OCI-LY7 (cell line): ENCODE data around the gene TM9SF1. TPM values are rescaled to one million over a fixed set of nuclear protein-coding genes. Genes with fewer than 3 reads are reported as not detected.

Experiments used
- BruUV-seq: library from RNA; stranded (reverse); fragments of 400-500 nt; replicated peaks from 2 replicates; lab custom pipeline; 2021; lab: Mats Ljungman, UMichigan
- CTCF ChIA-PET: fragments of 300-600 bp; sonication (Branson Sonifier 250); formaldehyde crosslinking; loops from one replicate; lab custom pipeline; 2022; ENCODE audit warnings: antibody characterized with exemption; ENCODE audit not compliant: unreplicated experiment; lab: Charles Lee
- POLR2A ChIA-PET: fragments of 300-600 bp; sonication (Branson Sonifier 250); formaldehyde crosslinking; loops from one replicate; lab custom pipeline; 2022; ENCODE audit warnings: antibody characterized with exemption; lab: Charles Lee
- DNase-seq: peaks from one replicate; pipeline ENCODE4 v3.0.0-alpha.2; 2015; ENCODE audit warnings: low spot score
- H2AFZ ChIP-seq: fragments of 200-600 bp; sonication (generic), shearing (Covaris generic); 2 replicates; pipeline ENCODE4 v1.6.1; 2014; ENCODE audit warnings: mild to moderate bottlenecking, antibody characterized with exemption, low read length, moderate library complexity
- H3K27ac ChIP-seq: fragments of 200-600 bp; sonication (generic); 2 replicates; pipeline ENCODE4 v1.5.1; 2014; ENCODE audit warnings: mixed run types, low read depth, mild to moderate bottlenecking, moderate library complexity, low read length, inconsistent platforms; ENCODE audit not compliant: poor library complexity, severe bottlenecking
- H3K36me3 ChIP-seq: fragments of 200-600 bp; sonication (generic); 2 replicates; pipeline ENCODE4 v1.6.1; 2014; ENCODE audit warnings: mild to moderate bottlenecking, antibody characterized with exemption, low read length, moderate library complexity, mixed read lengths; ENCODE audit not compliant: insufficient read depth
- H3K4me1 ChIP-seq: fragments of 200-600 bp; sonication (generic); 2 replicates; pipeline ENCODE4 v1.5.1; 2014; ENCODE audit warnings: mild to moderate bottlenecking, low read length; ENCODE audit not compliant: insufficient read depth, poor library complexity, severe bottlenecking
- H3K4me2 ChIP-seq: fragments of 200-600 bp; sonication (generic); 2 replicates; pipeline ENCODE4 v1.6.1; 2014; ENCODE audit warnings: mild to moderate bottlenecking, low read length
- H3K4me3 ChIP-seq: fragments of 200-600 bp; sonication (generic); 2 replicates; pipeline ENCODE4 v1.5.1; 2014; ENCODE audit warnings: mild to moderate bottlenecking, low read depth, low read length; ENCODE audit not compliant: poor library complexity, severe bottlenecking
- H3K79me2 ChIP-seq: fragments of 200-600 bp; sonication (generic); 2 replicates; pipeline ENCODE4 v1.6.1; 2016; ENCODE audit warnings: low read depth, mild to moderate bottlenecking, low read length, moderate library complexity, mixed read lengths; ENCODE audit not compliant: insufficient read depth
- H3K9me2 ChIP-seq: fragments of 200-600 bp; sonication (generic); 2 replicates; pipeline ENCODE4 v1.6.1; 2016; ENCODE audit warnings: mild to moderate bottlenecking, low read length, mixed read lengths; ENCODE audit not compliant: insufficient read depth
- H3K9me3 ChIP-seq: fragments of 200-600 bp; sonication (generic); 2 replicates; pipeline ENCODE4 v1.6.1; 2014; ENCODE audit warnings: mild to moderate bottlenecking, mixed run types, low read length, mixed read lengths
- H4K20me1 ChIP-seq: fragments of 200-600 bp; sonication (generic); 2 replicates; pipeline ENCODE4 v1.6.1; 2014; ENCODE audit warnings: mild to moderate bottlenecking, antibody characterized with exemption, low read length, moderate library complexity, mixed read lengths; ENCODE audit not compliant: insufficient read depth
- CTCF ChIP-seq: fragments of 200-600 bp; sonication (generic); conservative IDR thresholded peaks from 2 replicates; pipeline ENCODE4 v1.5.1; 2014; ENCODE audit warnings: mild to moderate bottlenecking, antibody characterized with exemption, low read length, moderate library complexity, mixed read lengths
- EZH2phosphoT487 ChIP-seq: fragments of 200-600 bp; sonication (generic); IDR thresholded peaks from 2 replicates; pipeline ENCODE4 v1.6.1; 2018; ENCODE audit warnings: low read depth, borderline replicate concordance, mild to moderate bottlenecking, mixed run types, antibody characterized with exemption, low read length, moderate library complexity, mixed read lengths
- intact Hi-C: fragments of 100-400 bp; cut with micrococcal nuclease; formaldehyde crosslinking; loops from one replicate; pipeline ENCODE4 v1.10.0; 2022; ENCODE audit not compliant: unreplicated experiment
- total RNA-seq, 2 experiments: library from RNA; depleted of rRNA in 1 of 2; stranded (reverse); fragments of >200 nt in 1 of 2; shearing (Covaris generic) in 1 of 2; gene quantifications; 2 replicates each; pipeline ENCODE4 v1.2.3, GENCODE V29; 2014 to 2022

The TM9SF1 gene
- total RNA-seq, 2 experiments from 2014 or later = 23.4 to 27.8 TPM

DNA sequence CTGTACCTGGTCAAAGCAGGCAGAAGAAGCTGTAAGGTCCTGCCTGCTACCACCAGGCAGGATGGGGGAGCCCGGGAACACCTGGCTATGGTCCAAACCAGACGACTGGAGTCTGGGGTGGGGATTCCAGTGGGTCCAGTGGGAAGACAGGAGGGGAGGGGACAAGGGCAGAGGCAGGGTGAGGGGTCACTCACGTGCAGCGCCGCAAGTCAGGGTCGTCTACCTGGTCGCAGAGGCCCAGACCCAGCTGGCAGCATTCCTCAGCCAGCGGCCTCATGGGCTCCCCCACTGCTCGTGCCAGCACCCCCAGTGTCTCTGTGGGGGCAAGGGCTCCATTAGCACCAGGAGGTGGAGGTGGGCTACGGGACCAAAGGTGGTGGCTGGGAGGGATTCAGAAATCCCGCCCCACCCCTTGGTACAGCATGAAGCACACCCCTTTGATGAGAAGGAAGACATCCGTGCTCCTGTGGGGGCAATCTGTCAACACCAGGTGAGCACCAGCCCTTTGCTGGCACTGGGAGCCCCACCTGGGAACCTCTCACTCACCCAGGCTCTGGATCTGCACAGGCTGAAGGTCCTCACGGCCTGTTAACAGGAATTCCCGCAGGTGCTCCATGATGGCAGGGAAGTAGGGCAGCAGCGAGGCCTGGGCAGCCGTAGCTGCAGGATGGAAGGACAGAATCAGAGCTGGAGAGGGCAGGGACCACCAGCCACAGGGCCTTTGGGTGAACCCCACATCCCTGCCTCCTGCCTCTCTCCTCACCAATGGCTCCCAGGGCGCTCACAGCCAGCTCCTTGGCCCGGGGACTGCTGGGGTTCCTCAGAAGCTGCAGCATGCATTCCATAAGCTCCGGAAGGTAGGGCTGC is 10.9 kb downstream of the TM9SF1 start:
- no peak overlapping the region for H2AFZ ChIP-seq
- H4K20me1 ChIP-seq = no peaks in the 10 kb centered on the region
- DNase-seq = no peak
- TF ChIP-seq CTCF (no peak), EZH2phosphoT487 (no peak)
- peaks cover 11% of the 10 kb centered on the region; the same call in 1 of the 2 replicates for H3K79me2 ChIP-seq
- H3K9me3 ChIP-seq = no peaks in the 10 kb centered on the region
- peaks cover 15% of the 10 kb centered on the region for H3K4me1 ChIP-seq
- no peak overlapping the region for H3K4me3 ChIP-seq
- H3K27ac ChIP-seq = no peak overlapping the region
- no peak overlapping the region for H3K4me2 ChIP-seq
- H3K36me3 ChIP-seq = peaks cover 74% of the 10 kb centered on the region
- BruUV-seq = no TSS peak
- intact Hi-C loops = no loop called here
- no peaks in the 10 kb centered on the region for H3K9me2 ChIP-seq
- POLR2A ChIA-PET = interaction anchor here (0.7 kb wide), 1 partner anchor 261 kb away, joined by 3 read pairs; no protein-coding TSS in a partner anchor
- CTCF ChIA-PET = no interaction called here

DNA sequence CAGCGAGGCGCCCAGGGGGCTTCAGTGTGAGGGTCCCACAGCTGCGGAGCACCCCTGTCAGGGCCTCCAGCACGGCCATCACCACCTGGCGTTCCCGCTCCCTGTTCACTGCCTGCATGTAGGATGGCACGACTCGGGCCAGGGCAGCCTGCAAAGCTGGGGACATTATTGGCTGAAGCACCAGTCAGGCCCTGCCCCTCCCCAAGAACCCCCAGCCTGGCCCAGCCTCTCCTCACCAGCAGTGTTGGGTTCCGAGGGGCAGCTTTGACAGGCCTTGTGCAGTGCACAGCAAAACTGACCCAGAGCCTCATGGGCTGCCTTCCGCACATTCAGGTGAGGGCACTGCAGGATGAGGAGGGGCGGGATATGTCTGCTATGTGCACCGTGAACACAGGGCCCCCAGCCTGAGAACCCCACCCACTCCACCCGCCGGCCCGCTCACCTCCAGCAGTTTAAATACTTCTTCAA is 12.2 kb downstream of the TM9SF1 start:
- H3K79me2 ChIP-seq = peaks cover 11% of the 10 kb centered on the region; the same call in 1 of the 2 replicates
- no TSS peak for BruUV-seq
- no peak overlapping the region for H3K27ac ChIP-seq
- POLR2A ChIA-PET = no interaction called here
- H3K36me3 ChIP-seq = peaks cover 86% of the 10 kb centered on the region
- DNase-seq = no peak
- peaks cover 9% of the 10 kb centered on the region for H3K4me1 ChIP-seq
- H3K9me2 ChIP-seq = no peaks in the 10 kb centered on the region
- intact Hi-C loops = no loop called here
- CTCF ChIA-PET = no interaction called here
- H3K4me3 ChIP-seq = no peak overlapping the region
- no peaks in the 10 kb centered on the region for H3K9me3 ChIP-seq
- TF ChIP-seq CTCF (no peak), EZH2phosphoT487 (no peak)
- H3K4me2 ChIP-seq = no peak overlapping the region
- no peaks in the 10 kb centered on the region for H4K20me1 ChIP-seq
- no peak overlapping the region for H2AFZ ChIP-seq
